GM19351 (cell line): ENCODE data around the gene CAMK1D.

ENCODE experiments used
- ATAC-seq: cut with Tn5 transposase; IDR thresholded peaks from one replicate; pipeline ENCODE4 v1.9.1; 2021; ENCODE audit warnings: mild to moderate bottlenecking, moderate library complexity; ENCODE audit not compliant: unreplicated experiment

CAMK1D gene

GRCh38 chr10:12872577-12872976 lies 523.2 kb downstream of the CAMK1D start:
- no peak for ATAC-seq

GRCh38 chr10:12873172-12873571 lies 523.8 kb downstream of the CAMK1D start:
- ATAC-seq: no peak

DNA sequence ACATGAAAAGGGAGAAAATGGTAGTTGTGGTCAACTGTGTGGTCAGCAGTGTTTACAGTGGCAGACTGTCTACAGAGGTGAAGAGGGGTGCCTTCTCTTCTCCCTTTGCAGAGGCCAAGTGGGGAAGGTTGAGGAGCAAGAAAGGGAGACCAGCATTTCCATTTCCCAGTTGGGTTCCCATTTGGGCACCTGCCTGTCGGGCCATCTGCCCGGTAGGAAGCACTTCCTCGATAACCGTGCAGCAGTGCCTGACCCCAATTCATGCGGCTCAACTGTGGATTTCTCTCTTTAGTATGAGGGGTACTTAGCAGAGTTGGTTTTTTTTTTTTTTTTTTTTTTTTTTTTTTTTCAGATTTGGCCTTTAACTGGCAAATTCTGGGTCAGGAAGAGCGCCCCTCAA lies 525.2 kb downstream of the CAMK1D start:
- no peak for ATAC-seq

DNA sequence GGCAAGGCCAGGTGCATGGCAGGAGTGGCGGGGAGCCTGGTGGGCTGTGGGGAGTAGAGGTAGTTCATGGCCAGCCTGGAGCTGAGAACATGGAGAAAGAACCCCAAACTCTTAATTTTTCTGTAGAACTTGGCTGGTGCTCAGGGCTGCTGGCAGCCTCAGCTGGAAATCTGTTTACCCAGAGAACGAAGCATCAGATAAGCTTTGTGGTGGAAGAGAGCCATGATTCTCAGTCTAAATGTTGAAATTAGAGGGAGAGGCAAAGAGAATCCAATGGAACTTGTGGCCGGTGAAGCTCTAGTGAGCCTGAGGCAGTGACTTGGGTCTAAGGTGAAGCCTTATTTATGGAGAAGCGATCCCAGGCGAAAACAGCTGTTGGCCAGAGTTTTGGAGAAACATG lies 525.8 kb downstream of the CAMK1D start:
- no peak for ATAC-seq

GRCh38 chr10:12876266-12876665 lies 526.9 kb downstream of the CAMK1D start:
- ATAC-seq: no peak

DNA sequence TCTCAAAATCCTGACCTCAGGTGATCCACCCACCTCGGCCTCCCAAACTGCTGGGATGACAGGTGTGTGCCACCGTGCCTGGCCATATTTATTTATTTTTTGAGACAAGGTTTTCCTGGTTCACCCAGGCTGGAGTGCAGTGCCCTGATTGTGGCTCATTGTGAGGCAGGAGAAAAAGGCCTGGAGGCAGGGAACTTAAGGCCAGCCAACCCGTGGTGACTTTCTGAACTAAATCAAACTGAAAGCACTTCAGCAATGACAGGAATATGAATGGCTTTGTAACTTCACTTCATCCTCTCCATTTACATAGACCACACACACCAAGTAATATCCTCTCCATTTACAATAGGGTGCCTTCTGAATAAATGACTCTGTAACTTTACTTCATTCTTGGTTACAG lies 527.8 kb downstream of the CAMK1D start:
- ATAC-seq: no peak

DNA sequence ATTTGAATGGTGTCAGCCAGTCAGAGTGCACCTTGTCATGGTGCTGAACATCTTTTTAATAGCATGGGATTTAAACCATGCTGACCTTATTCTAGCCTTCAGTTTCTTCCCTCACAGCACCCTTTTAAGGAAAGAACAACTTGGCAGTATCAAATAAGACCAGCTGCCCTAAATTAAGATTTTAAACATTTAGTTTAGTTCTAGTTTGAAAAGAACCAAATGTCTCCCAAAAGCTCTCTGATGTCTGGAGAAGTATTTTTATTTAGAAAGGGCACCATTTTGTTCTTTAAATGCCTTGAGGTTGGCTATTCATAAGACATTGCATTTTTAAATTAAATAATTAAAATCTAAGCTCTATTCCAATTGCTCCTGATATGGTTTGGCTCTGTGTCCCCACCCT lies 531.1 kb downstream of the CAMK1D start:
- no peak for ATAC-seq

- ATAC-seq: no peak
Measured at GRCh38 chr10:12884851-12885250, 535.5 kb downstream of the CAMK1D start.
